HCT116 (cell line): ENCODE results near the gene ZNF18. TPM values are rescaled to one million over a fixed set of nuclear protein-coding genes. Genes with fewer than 3 reads are reported as not detected.

Experiments used
- ATAC-seq: fragments of 200-7000 bp; cut with Tn5 transposase; 2 replicates; pipeline ENCODE4 v1.9.1; 2020; ENCODE audit warnings: mild to moderate bottlenecking, moderate library complexity
- BruUV-seq: library from RNA; stranded (reverse); fragments of 400-500 nt; replicated peaks from 2 replicates; lab custom pipeline; 2021; lab: Mats Ljungman, UMichigan
- CTCF ChIA-PET: fragments of 300-600 bp; sonication (Branson Sonifier 250); formaldehyde crosslinking; loops from one replicate; lab custom pipeline; 2021; ENCODE audit warnings: antibody characterized with exemption; lab: Charles Lee
- POLR2A ChIA-PET: fragments of 300-600, 350-600 bp; sonication (Branson Sonifier 250); formaldehyde crosslinking; loops from one replicate; lab custom pipeline; 2021; ENCODE audit warnings: antibody characterized with exemption; lab: Charles Lee
- RAD21 ChIA-PET, 2 experiments: fragments of 300-600 bp; sonication (Branson Sonifier 250); formaldehyde crosslinking; loops; one replicate each; lab custom pipeline; 2023; ENCODE audit warnings: low total read pairs in 2 of 2; ENCODE audit not compliant: uncharacterized antibody in 2 of 2, unreplicated experiment in 2 of 2, low non-redundant PET in 1 of 2; lab: Charles Lee
- DNase-seq: peaks from one replicate; pipeline ENCODE4 v3.0.0-alpha.2; 2010; ENCODE audit warnings: low read depth, low spot score
- H2AFZ ChIP-seq: fragments of 200-600 bp; shearing (Covaris generic), sonication (generic); 2 replicates; pipeline ENCODE4 v1.6.1; 2017; ENCODE audit warnings: low read depth, mixed run types, mixed read lengths, antibody characterized with exemption, low read length; ENCODE audit not compliant: poor library complexity, severe bottlenecking
- H3K27ac ChIP-seq: 2 replicates; pipeline ENCODE4 v1.5.1; 2012; ENCODE audit warnings: low read depth, low read length
- H3K27me3 ChIP-seq: fragments of 200-600 bp; sonication (generic); 2 replicates; pipeline ENCODE4 v1.6.1; 2016; ENCODE audit warnings: mixed run types, low read length, mixed read lengths; ENCODE audit not compliant: insufficient read depth
- H3K36me3 ChIP-seq, 2 experiments: fragments of 200-500 bp in 1 of 2; fragments of 200-600 bp in 1 of 2; sonication (Bioruptor generic) in 1 of 2; sonication (generic) in 1 of 2; 2 replicates each; pipeline versions ENCODE4 v1.5.1 to v1.6.1; 2014 to 2016; ENCODE audit warnings: low read length in 2 of 2, inconsistent platforms in 1 of 2, mixed read lengths in 1 of 2, mixed run types in 1 of 2; ENCODE audit not compliant: insufficient read depth in 2 of 2, control insufficient read depth in 1 of 2
- H3K4me1 ChIP-seq, 2 experiments: fragments of 200-600 bp in 1 of 2; sonication (generic) in 1 of 2; 2 replicates each; pipeline versions ENCODE4 v1.5.1 to v1.6.1; 2012 to 2017; ENCODE audit warnings: low read length in 2 of 2, inconsistent platforms in 1 of 2, mild to moderate bottlenecking in 1 of 2, mixed read lengths in 1 of 2, mixed run types in 1 of 2, moderate library complexity in 1 of 2; ENCODE audit not compliant: insufficient read depth in 2 of 2, control insufficient read depth in 1 of 2
- H3K4me2 ChIP-seq: fragments of 200-600 bp; sonication (generic); 2 replicates; pipeline ENCODE4 v1.6.1; 2017; ENCODE audit warnings: mixed run types, low read length, mixed read lengths
- H3K4me3 ChIP-seq, 2 experiments: fragments of 200-600 bp in 1 of 2; sonication (generic) in 1 of 2; replicated peaks in 1 of 2; 2 replicates each; pipeline ENCODE4 v1.5.1; 2011 to 2016; ENCODE audit warnings: low read length in 2 of 2, control low read depth in 1 of 2, low read depth in 1 of 2, mild to moderate bottlenecking in 1 of 2, mixed read lengths in 1 of 2, mixed run types in 1 of 2
- H3K79me2 ChIP-seq: fragments of 200-600 bp; sonication (generic); 2 replicates; pipeline ENCODE4 v1.6.1; 2017; ENCODE audit warnings: mild to moderate bottlenecking, mixed run types, low read length, moderate library complexity, mixed read lengths; ENCODE audit not compliant: insufficient read depth
- H3K9ac ChIP-seq: fragments of 200-600 bp; sonication (generic); 2 replicates; pipeline ENCODE4 v1.6.1; 2016; ENCODE audit warnings: low read length, mixed read lengths
- H3K9me2 ChIP-seq: fragments of 200-600 bp; sonication (generic), shearing (Covaris generic); 2 replicates; pipeline ENCODE4 v1.6.1; 2017; ENCODE audit warnings: mixed run types, mild to moderate bottlenecking, moderate library complexity; ENCODE audit not compliant: insufficient read depth
- H3K9me3 ChIP-seq, 2 experiments: fragments of 200-500 bp in 1 of 2; fragments of 200-600 bp in 1 of 2; sonication (Bioruptor generic) in 1 of 2; sonication (generic) in 1 of 2; 2 replicates each; pipeline ENCODE4 v1.6.1; 2014 to 2017; ENCODE audit warnings: low read length in 2 of 2, mixed read lengths in 2 of 2, inconsistent platforms in 1 of 2, low read depth in 1 of 2, mild to moderate bottlenecking in 1 of 2, mixed run types in 1 of 2, moderate library complexity in 1 of 2; ENCODE audit not compliant: control insufficient read depth in 1 of 2, insufficient read depth in 1 of 2
- H4K20me1 ChIP-seq: fragments of 200-600 bp; sonication (generic), shearing (Covaris generic); 2 replicates; pipeline ENCODE4 v1.6.1; 2017; ENCODE audit warnings: mixed run types, mild to moderate bottlenecking, moderate library complexity; ENCODE audit not compliant: insufficient read depth
- ATF3 ChIP-seq: IDR thresholded peaks from 2 replicates; pipeline ENCODE4 v1.6.1; 2012
- CEBPB ChIP-seq: IDR thresholded peaks from 2 replicates; pipeline ENCODE4 v1.6.1; 2012; ENCODE audit warnings: low read depth
- CTCF ChIP-seq, 3 experiments: fragments of 200-600 bp in 1 of 3; sonication (generic) in 1 of 3; IDR thresholded peaks in 2 of 3; conservative IDR thresholded peaks in 1 of 3; 2 replicates each; pipeline ENCODE4 v1.5.1; 2012 to 2017; ENCODE audit warnings: low read depth in 2 of 3, low read length in 2 of 3, antibody characterized with exemption in 1 of 3, borderline replicate concordance in 1 of 3, control low read depth in 1 of 3, mild to moderate bottlenecking in 1 of 3, mixed read lengths in 1 of 3, mixed run types in 1 of 3, moderate library complexity in 1 of 3; ENCODE audit not compliant: insufficient read depth in 1 of 3
- EGR1 ChIP-seq: IDR thresholded peaks from 2 replicates; pipeline ENCODE4 v1.6.1; 2012; ENCODE audit warnings: low read depth
- ELF1 ChIP-seq: IDR thresholded peaks from 2 replicates; pipeline ENCODE4 v1.6.1; 2012; ENCODE audit warnings: low read depth, borderline replicate concordance
- EZH2 ChIP-seq: fragments of 200-600 bp; sonication (generic); IDR thresholded peaks from 2 replicates; pipeline ENCODE4 v1.6.1; 2017; ENCODE audit warnings: antibody characterized with exemption, mixed run types
- EZH2phosphoT487 ChIP-seq: fragments of 200-600 bp; IDR thresholded peaks from 2 replicates; pipeline ENCODE4 v1.6.1; 2018; ENCODE audit warnings: antibody characterized with exemption, borderline replicate concordance
- FOSL1 ChIP-seq: IDR thresholded peaks from 2 replicates; pipeline ENCODE4 v1.6.1; 2012; ENCODE audit warnings: low read depth
- JUND ChIP-seq: IDR thresholded peaks from 2 replicates; pipeline ENCODE4 v1.6.1; 2012
- MAX ChIP-seq: IDR thresholded peaks from 2 replicates; pipeline ENCODE4 v1.6.1; 2012
- POLR2A ChIP-seq: IDR thresholded peaks from 2 replicates; pipeline ENCODE4 v1.7.0; 2011; ENCODE audit warnings: borderline replicate concordance; ENCODE audit not compliant: insufficient read depth, insufficient read length; ENCODE audit errors: extremely low read depth
- POLR2AphosphoS5 ChIP-seq: IDR thresholded peaks from 2 replicates; pipeline ENCODE4 v1.6.1; 2011; ENCODE audit warnings: mild to moderate bottlenecking, low read depth, low read length, moderate library complexity
- REST ChIP-seq: IDR thresholded peaks from 2 replicates; pipeline ENCODE4 v1.6.1; 2012; ENCODE audit warnings: low read depth
- SIN3A ChIP-seq: IDR thresholded peaks from 2 replicates; pipeline ENCODE4 v1.6.1; 2012; ENCODE audit warnings: low read depth
- SP1 ChIP-seq: IDR thresholded peaks from 2 replicates; pipeline ENCODE4 v1.6.1; 2012; ENCODE audit warnings: low read depth
- SRF ChIP-seq: IDR thresholded peaks from 2 replicates; pipeline ENCODE4 v1.6.1; 2012; ENCODE audit warnings: low read depth
- TCF7L2 ChIP-seq: IDR thresholded peaks from 2 replicates; pipeline ENCODE4 v1.7.0; 2011; ENCODE audit warnings: borderline replicate concordance, inconsistent platforms; ENCODE audit not compliant: insufficient read depth, insufficient read length; ENCODE audit errors: extremely low read depth
- ZBTB33 ChIP-seq: IDR thresholded peaks from 2 replicates; pipeline ENCODE4 v1.6.1; 2011; ENCODE audit warnings: mild to moderate bottlenecking, low read length, moderate library complexity; ENCODE audit not compliant: insufficient replicate concordance; ENCODE audit errors: extremely low read depth
- ZFX ChIP-seq: fragments of 450-650 bp; IDR thresholded peaks from 2 replicates; pipeline ENCODE4 v1.6.1; 2017
- ZNF274 ChIP-seq: fragments of 200-500 bp; sonication (Bioruptor generic); IDR thresholded peaks from 2 replicates; pipeline ENCODE4 v1.6.1; 2014; ENCODE audit warnings: mild to moderate bottlenecking, low read depth, low read length, inconsistent platforms
- intact Hi-C: fragments of 100-400 bp; cut with micrococcal nuclease; formaldehyde crosslinking; loops from 2 replicates; pipeline ENCODE4 v1.10.0; 2022
- total RNA-seq: library from RNA; stranded (reverse); gene quantifications from one replicate; pipeline ENCODE4 v1.2.1, GENCODE V29; 2021; ENCODE audit not compliant: unreplicated experiment

The ZNF18 gene
- total RNA-seq, 1 experiment from 2014 or later, result 6.2 TPM

GRCh38 chr17:11943759-11944347 is 53.4 kb downstream of the ZNF18 start:
- intact Hi-C loops, result no loop called here
- Histone ChIP-seq H3K9ac (no peak overlapping the region), H3K36me3 (no peaks in the 10 kb centered on the region), H3K9me3 (no peaks in the 10 kb centered on the region), H2AFZ (no peak overlapping the region), H3K27ac (no peak overlapping the region), H3K4me3 (no peak overlapping the region), H3K9me2 (no peaks in the 10 kb centered on the region), H3K27me3 (no peaks in the 10 kb centered on the region; the same call in 1 of the 2 replicates), H4K20me1 (no peaks in the 10 kb centered on the region), H3K4me1 (peaks cover 12 to 21% of the 10 kb centered on the region in 2 experiments), H3K4me2 (no peak overlapping the region), H3K79me2 (no peaks in the 10 kb centered on the region)
- no TSS peak for BruUV-seq
- no peak for TF ChIP-seq ZFX
- no peak for TF ChIP-seq MAX
- no peak for TF ChIP-seq EGR1
- TF ChIP-seq TCF7L2, result no peak
- no peak for TF ChIP-seq REST
- no peak for TF ChIP-seq SRF
- TF ChIP-seq EZH2, result no peak
- TF ChIP-seq ZBTB33, result no peak
- TF ChIP-seq ATF3, result no peak
- TF ChIP-seq POLR2A, result no peak
- TF ChIP-seq EZH2phosphoT487, result no peak
- TF ChIP-seq JUND, result no peak
- TF ChIP-seq CEBPB, result no peak
- TF ChIP-seq CTCF (IDR thresholded peaks at IDR 0.05 in 2 of 3, conservative IDR thresholded peaks at IDR 0.05 in 1 of 3; ENCODE audit: borderline replicate concordance in 1 of 3, insufficient read depth in 1 of 3, low read depth in 2 of 3, low read length in 2 of 3), result no peak
- TF ChIP-seq ZNF274, result no peak
- TF ChIP-seq SP1, result no peak
- no peak for TF ChIP-seq SIN3A
- TF ChIP-seq FOSL1, result no peak
- TF ChIP-seq POLR2AphosphoS5, result no peak
- TF ChIP-seq ELF1, result no peak
- CTCF ChIA-PET, result interaction anchor here (1.8 kb wide), 1 partner anchor 8 kb away, joined by 8 read pairs; no protein-coding TSS in a partner anchor
- DNase-seq, result no peak
- POLR2A ChIA-PET, result interaction anchor here (0.5 kb wide), 1 partner anchor 38 kb away, joined by 4 read pairs; no protein-coding TSS in a partner anchor
- RAD21 ChIA-PET, result no interaction called here
- ATAC-seq, result no peak
